Right atrium auricular region (tissue), 2 donors: Measurements from ENCODE around the gene SLC6A4. TPM values are rescaled to one million over a fixed set of nuclear protein-coding genes. Genes with fewer than 3 reads are reported as not detected.

Experiments used
- DNase-seq: peaks from one replicate; pipeline ENCODE4 v3.0.0-alpha.2; 2019; ENCODE audit warnings: low spot score
- H3K27ac ChIP-seq, 2 donors: fragments of 200-600 bp; sonication (generic); 1 replicate in 1 of 2; 2 replicates in 1 of 2; pipeline ENCODE4 v1.5.1; 2016 to 2019
- H3K27me3 ChIP-seq, 2 donors: fragments of 200-600 bp; sonication (generic); one replicate each; pipeline versions ENCODE4 v1.5.1 to v1.6.0; 2017 to 2019
- H3K36me3 ChIP-seq: fragments of 200-600 bp; sonication (generic); one replicate; pipeline ENCODE4 v1.5.1; 2016
- H3K4me1 ChIP-seq, 2 donors: fragments of 200-600 bp; sonication (generic); one replicate each; pipeline versions ENCODE4 v1.5.1 to v1.6.0; 2017 to 2019
- H3K4me3 ChIP-seq, 2 donors: fragments of 200-600 bp; sonication (generic); 1 replicate in 1 of 2; 2 replicates in 1 of 2; pipeline ENCODE4 v1.5.1; 2017 to 2019; ENCODE audit warnings: mild to moderate bottlenecking in 1 of 2, moderate library complexity in 1 of 2
- H3K9me3 ChIP-seq, 2 donors: fragments of 200-600 bp; sonication (generic); one replicate each; pipeline ENCODE4 v1.5.1; 2019
- CTCF ChIP-seq, 2 donors: fragments of 200-600 bp; sonication (generic); IDR thresholded peaks; one replicate each; pipeline ENCODE4 v1.5.1; 2019; ENCODE audit warnings: antibody characterized with exemption in 2 of 2
- total RNA-seq, 2 donors: library from RNA; depleted of rRNA; stranded (reverse); fragments of >200 nt; gene quantifications; one replicate each; pipeline ENCODE4 v1.1.0, GENCODE V29; 2016

SLC6A4 gene
- 1 to 10 TPM; 2.0 to 7.0 TPM for total RNA-seq

- no peak for TF ChIP-seq CTCF (IDR thresholded peaks at IDR 0.05)
- no peak for DNase-seq
- Histone ChIP-seq H3K27ac (no peak within 1 kb of the TSS), H3K36me3 (no peaks in the 10 kb centered on the region), H3K4me3 (peak within 1 kb of the TSS; percentile 25 to 52), H3K27me3 (peaks cover 0 to 9% of the 10 kb centered on the region in 2 donors), H3K4me1 (peaks cover 0 to 29% of the 10 kb centered on the region in 2 donors), H3K9me3 (no peaks in the 10 kb centered on the region)
These were observed at the start of gene SLC6A4 for GRCh38 chr17:30235386-30236296. SLC6A4 (minus strand) TSS chr17:30235697; CDS start chr17:30221958, 13,739 bp downstream.

- H3K27me3 ChIP-seq: no peaks in the 10 kb centered on the region
- no peak overlapping the region for H3K4me3 ChIP-seq
- DNase-seq: no peak
- no peak overlapping the region for H3K27ac ChIP-seq
- H3K9me3 ChIP-seq: no peaks in the 10 kb centered on the region
- no peaks in the 10 kb centered on the region for H3K4me1 ChIP-seq
- peaks cover 46% of the 10 kb centered on the region for H3K36me3 ChIP-seq
- no peak for TF ChIP-seq CTCF (IDR thresholded peaks at IDR 0.05)
These were observed 43.7 kb upstream of the SLC6A4 start for GRCh38 chr17:30279156-30279555.

GRCh38 chr17:30278032-30278431, 42.5 kb upstream of the SLC6A4 start:
- Histone ChIP-seq H3K36me3 (peaks cover 50% of the 10 kb centered on the region), H3K9me3 (no peaks in the 10 kb centered on the region), H3K4me1 (no peaks in the 10 kb centered on the region), H3K27ac (no peak overlapping the region), H3K4me3 (no peak overlapping the region), H3K27me3 (no peaks in the 10 kb centered on the region)
- peak; percentile 40 to 59 for TF ChIP-seq CTCF (IDR thresholded peaks at IDR 0.05)
- no peak for DNase-seq

GRCh38 chr17:30275911-30276310, 40.4 kb upstream of the SLC6A4 start:
- Histone ChIP-seq H3K27ac (no peak overlapping the region), H3K36me3 (peaks cover 58% of the 10 kb centered on the region), H3K27me3 (no peaks in the 10 kb centered on the region), H3K4me3 (no peak overlapping the region), H3K4me1 (no peaks in the 10 kb centered on the region), H3K9me3 (no peaks in the 10 kb centered on the region)
- TF ChIP-seq CTCF (IDR thresholded peaks at IDR 0.05): no peak
- no peak for DNase-seq

GRCh38 chr17:30274887-30275286, 39.4 kb upstream of the SLC6A4 start:
- Histone ChIP-seq H3K4me1 (no peaks in the 10 kb centered on the region), H3K9me3 (no peaks in the 10 kb centered on the region), H3K27ac (no peak overlapping the region), H3K27me3 (no peaks in the 10 kb centered on the region), H3K36me3 (peaks cover 56% of the 10 kb centered on the region), H3K4me3 (no peak overlapping the region)
- TF ChIP-seq CTCF (IDR thresholded peaks at IDR 0.05): no peak
- no peak for DNase-seq
